Measurements from ENCODE around the gene GPR173. TPM values are rescaled to one million over a fixed set of nuclear protein-coding genes. Genes with fewer than 3 reads are reported as not detected.
A peak's percentile ranks its signal among the peaks of the same experiment; 100 is the strongest.

GPR173 gene
- total RNA-seq, 1 experiment from 2014 or later = 1.6 TPM

DNA sequence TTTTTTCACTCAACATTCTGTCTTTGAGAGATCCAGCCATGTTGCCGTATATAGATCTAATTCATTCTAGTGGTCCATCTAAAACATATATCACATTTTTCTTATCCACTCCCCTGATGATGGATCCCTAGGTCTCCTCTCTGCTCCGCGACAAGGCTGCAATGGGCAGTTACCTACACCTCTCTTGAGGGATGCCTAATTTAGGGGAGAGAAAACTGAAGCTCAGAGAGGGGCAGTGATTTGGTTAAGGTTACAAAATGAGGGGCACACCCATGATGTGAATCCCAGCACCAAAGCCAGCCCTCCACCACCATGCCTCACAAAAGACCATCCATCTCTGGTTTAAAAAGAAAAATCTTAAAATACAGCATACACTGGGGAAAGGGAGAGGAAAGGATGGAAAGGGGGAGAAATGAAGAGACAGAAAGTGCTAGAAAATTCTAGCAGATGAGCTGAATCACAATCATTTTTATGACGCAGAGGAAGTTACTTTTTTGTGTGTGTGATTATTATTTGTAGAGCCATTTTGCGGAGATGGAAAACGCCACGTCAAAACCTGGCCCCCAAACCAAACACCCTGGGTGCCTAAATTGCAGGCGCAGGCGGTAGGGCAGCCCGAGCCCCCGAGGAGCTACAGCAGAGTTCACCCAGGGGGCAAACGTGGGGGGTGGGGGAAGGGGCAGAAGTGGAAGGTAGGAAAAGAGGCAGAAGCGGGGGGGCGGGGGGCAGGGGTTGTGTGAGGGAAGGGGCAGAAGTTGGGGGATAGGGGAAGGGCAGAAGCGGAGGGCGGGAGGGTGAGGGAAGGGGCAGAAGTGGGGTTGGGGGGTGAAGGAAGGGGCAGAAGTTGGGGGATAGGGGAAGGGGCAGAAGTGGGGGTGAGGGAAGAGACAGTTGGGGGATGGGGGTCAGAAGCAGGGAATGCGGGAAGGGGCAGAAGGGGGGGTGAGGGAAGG, 32.3 kb downstream of the GPR173 start:
- Histone ChIP-seq H3K4me1 (ENCODE audit: insufficient read depth, low read length) (no peaks in the 10 kb centered on the region; the same call in 1 of the 2 replicates), H4K20me1 (ENCODE audit: low read length) (peaks cover 17% of the 10 kb centered on the region), H3K9me3 (ENCODE audit: low read length) (no peaks in the 10 kb centered on the region), H3F3A (ENCODE audit: low read length, unreplicated experiment) (no peaks in the 10 kb centered on the region), H3K4me3 (ENCODE audit: low read length) (no peak overlapping the region), H3K27me3 (ENCODE audit: low read length) (no peaks in the 10 kb centered on the region), H3K9ac (ENCODE audit: low read length) (no peak overlapping the region), H2AFZ (ENCODE audit: low read length) (no peak overlapping the region), H3K9me2 (replicated peaks; ENCODE audit: low read length) (no peaks in the 10 kb centered on the region), H3K79me2 (ENCODE audit: low read length) (peaks cover 23% of the 10 kb centered on the region), H3K27ac (ENCODE audit: low read length) (no peak overlapping the region), H3K4me2 (ENCODE audit: low read length) (0 out of 2 replicates have a peak overlapping the region, but pooled peaks have one; percentile 5), H3K36me3 (ENCODE audit: low read depth, low read length) (peaks cover 6% of the 10 kb centered on the region)
- ChIA-PET CTCF (no interaction called here), POLR2A (ENCODE audit: unreplicated experiment) (interaction anchor here (0.5 to 0.8 kb wide), 2 partner anchors 9 to 993 kb away, joined by 4 to 5 read pairs; no protein-coding TSS in a partner anchor)
- DNase-seq (no peak), ATAC-seq (no peak)
- intact Hi-C loops (cut with micrococcal nuclease) = no loop called here
- BruUV-seq (replicated peaks) = TSS peak; percentile 62
- TF ChIP-seq EZH2 (IDR thresholded peaks at IDR 0.05; ENCODE audit: low read length, unreplicated experiment) (no peak), CTCF (conservative IDR thresholded peaks at IDR 0.05; ENCODE audit: low read depth, low read length) (no peak), EZH2phosphoT487 (IDR thresholded peaks at IDR 0.05; ENCODE audit: borderline replicate concordance, low read length) (no peak)

- intact Hi-C loops (cut with micrococcal nuclease) = no loop called here
- Histone ChIP-seq H3K4me2 (ENCODE audit: low read length) (peak within 1 kb of the TSS; percentile 83), H3K79me2 (ENCODE audit: low read length) (peaks cover 23% of the 10 kb centered on the region), H3K27ac (ENCODE audit: low read length) (peak within 1 kb of the TSS; percentile 37; the same call in 1 of the 2 replicates), H3K4me3 (ENCODE audit: low read length) (peak within 1 kb of the TSS; percentile 85), H3K9me2 (replicated peaks; ENCODE audit: low read length) (no peaks in the 10 kb centered on the region), H3K27me3 (ENCODE audit: low read length) (no peaks in the 10 kb centered on the region), H2AFZ (ENCODE audit: low read length) (0 out of 2 replicates have a peak within 1 kb of the TSS, but pooled peaks have one; percentile 46), H3F3A (ENCODE audit: low read length, unreplicated experiment) (no peaks in the 10 kb centered on the region), H4K20me1 (ENCODE audit: low read length) (peaks cover 17% of the 10 kb centered on the region), H3K9ac (ENCODE audit: low read length) (peak within 1 kb of the TSS; percentile 90), H3K4me1 (ENCODE audit: insufficient read depth, low read length) (no peaks in the 10 kb centered on the region; the same call in 1 of the 2 replicates), H3K36me3 (ENCODE audit: low read depth, low read length) (peaks cover 8% of the 10 kb centered on the region), H3K9me3 (ENCODE audit: low read length) (no peaks in the 10 kb centered on the region)
- no TSS peak for BruUV-seq (replicated peaks)
- ChIA-PET POLR2A (ENCODE audit: unreplicated experiment) (interaction anchor here (0.6 to 0.8 kb wide), 4 partner anchors 63 to 992 kb away, joined by 3 to 5 read pairs (median 3); no protein-coding TSS in a partner anchor), CTCF (no interaction called here)
- DNase-seq = peak; percentile 96
- ATAC-seq = peak; percentile 90
- TF ChIP-seq EZH2 (IDR thresholded peaks at IDR 0.05; ENCODE audit: low read length, unreplicated experiment) (no peak), EZH2phosphoT487 (IDR thresholded peaks at IDR 0.05; ENCODE audit: borderline replicate concordance, low read length) (no peak), CTCF (conservative IDR thresholded peaks at IDR 0.05; ENCODE audit: low read depth, low read length) (no peak)
Measured at GRCh38 chrX:53081925-53082772, 33.6 kb downstream of the GPR173 start, which contains the start of gene TSPYL2. TSS of gene TSPYL2 (plus strand) at chrX:53082367. CDS start at chrX:53082499, 132 bp downstream.

Measured in PC-3 (cell line).